Measurements from ENCODE around the gene PRPF18. TPM values are rescaled to one million over a fixed set of nuclear protein-coding genes. Genes with fewer than 3 reads are reported as not detected.

Gene PRPF18
- total RNA-seq, 1 donor from 2014 or later, result 21.0 TPM

- Histone ChIP-seq H3K4me1 (ENCODE audit: insufficient read depth, low read length) (peaks cover 3% of the 10 kb centered on the region), H3K27ac (ENCODE audit: low read depth, low read length) (no peak overlapping the region), H3K27me3 (ENCODE audit: insufficient read depth, low read length) (no peaks in the 10 kb centered on the region), H3K9me3 (ENCODE audit: insufficient read depth, low read depth, low read length) (no peaks in the 10 kb centered on the region), H2AFZ (ENCODE audit: low read depth, low read length) (no peak overlapping the region), H3K4me2 (ENCODE audit: low read length) (no peak overlapping the region), H3K79me2 (ENCODE audit: insufficient read depth, low read length) (peaks cover 25% of the 10 kb centered on the region), H3K4me3 (ENCODE audit: insufficient read depth, low read depth, low read length) (no peak overlapping the region), H3K9ac (ENCODE audit: low read length) (no peak overlapping the region), H3K36me3 (ENCODE audit: insufficient read depth, low read length) (peaks cover 80% of the 10 kb centered on the region), H4K20me1 (ENCODE audit: insufficient read depth, low read length) (peaks cover 46% of the 10 kb centered on the region)
- Mint-ChIP-seq H3K27me3 (ENCODE audit: low read depth, unreplicated experiment) (no peaks in the 10 kb centered on the region), H3K4me1 (ENCODE audit: low read depth, unreplicated experiment) (peaks cover 1% of the 10 kb centered on the region), H3K27ac (ENCODE audit: unreplicated experiment) (no peak overlapping the region), H3K4me3 (ENCODE audit: unreplicated experiment) (no peak overlapping the region), H3K9me3 (ENCODE audit: unreplicated experiment) (peaks cover 6% of the 10 kb centered on the region), H3K36me3 (ENCODE audit: low read depth, unreplicated experiment) (peaks cover 50% of the 10 kb centered on the region)
- FAIRE-seq (no peak), DNase-seq (ENCODE audit: low read depth) (no peak)
- TF ChIP-seq EZH2 (IDR thresholded peaks at IDR 0.05; ENCODE audit: insufficient read depth, low read length), result no peak
- TF ChIP-seq, protein P1, sequence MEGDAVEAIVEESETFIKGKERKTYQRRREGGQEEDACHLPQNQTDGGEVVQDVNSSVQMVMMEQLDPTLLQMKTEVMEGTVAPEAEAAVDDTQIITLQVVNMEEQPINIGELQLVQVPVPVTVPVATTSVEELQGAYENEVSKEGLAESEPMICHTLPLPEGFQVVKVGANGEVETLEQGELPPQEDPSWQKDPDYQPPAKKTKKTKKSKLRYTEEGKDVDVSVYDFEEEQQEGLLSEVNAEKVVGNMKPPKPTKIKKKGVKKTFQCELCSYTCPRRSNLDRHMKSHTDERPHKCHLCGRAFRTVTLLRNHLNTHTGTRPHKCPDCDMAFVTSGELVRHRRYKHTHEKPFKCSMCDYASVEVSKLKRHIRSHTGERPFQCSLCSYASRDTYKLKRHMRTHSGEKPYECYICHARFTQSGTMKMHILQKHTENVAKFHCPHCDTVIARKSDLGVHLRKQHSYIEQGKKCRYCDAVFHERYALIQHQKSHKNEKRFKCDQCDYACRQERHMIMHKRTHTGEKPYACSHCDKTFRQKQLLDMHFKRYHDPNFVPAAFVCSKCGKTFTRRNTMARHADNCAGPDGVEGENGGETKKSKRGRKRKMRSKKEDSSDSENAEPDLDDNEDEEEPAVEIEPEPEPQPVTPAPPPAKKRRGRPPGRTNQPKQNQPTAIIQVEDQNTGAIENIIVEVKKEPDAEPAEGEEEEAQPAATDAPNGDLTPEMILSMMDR (IDR thresholded peaks at IDR 0.05; ENCODE audit: insufficient read depth, low read depth, low read length), result no peak
Observed at GRCh38 chr10:13668126-13668525, 81.4 kb downstream of the PRPF18 start.

GRCh38 chr10:13669182-13669855 lies 82.6 kb downstream of the PRPF18 start:
- H3K27ac ChIP-seq (ENCODE audit: low read depth, low read length), result no peak overlapping the region
- no peak overlapping the region for H3K4me3 ChIP-seq (ENCODE audit: insufficient read depth, low read depth, low read length)
- peaks cover 46% of the 10 kb centered on the region for H4K20me1 ChIP-seq (ENCODE audit: insufficient read depth, low read length)
- no peak overlapping the region for H3K4me3 Mint-ChIP-seq (ENCODE audit: unreplicated experiment)
- H3K9me3 Mint-ChIP-seq (ENCODE audit: unreplicated experiment), result peaks cover 6% of the 10 kb centered on the region
- no peak for DNase-seq (ENCODE audit: low read depth)
- peaks cover 1% of the 10 kb centered on the region for H3K4me1 Mint-ChIP-seq (ENCODE audit: low read depth, unreplicated experiment)
- no peak overlapping the region for H3K4me2 ChIP-seq (ENCODE audit: low read length)
- H3K4me1 ChIP-seq (ENCODE audit: insufficient read depth, low read length), result no peaks in the 10 kb centered on the region
- no peak for FAIRE-seq
- peaks cover 36% of the 10 kb centered on the region for H3K79me2 ChIP-seq (ENCODE audit: insufficient read depth, low read length)
- H3K36me3 ChIP-seq (ENCODE audit: insufficient read depth, low read length), result peaks cover 77% of the 10 kb centered on the region
- no peak for TF ChIP-seq EZH2 (IDR thresholded peaks at IDR 0.05; ENCODE audit: insufficient read depth, low read length)
- TF ChIP-seq, protein P1 (IDR thresholded peaks at IDR 0.05; ENCODE audit: insufficient read depth, low read depth, low read length), result no peak
- no peak overlapping the region for H2AFZ ChIP-seq (ENCODE audit: low read depth, low read length)
- H3K27me3 ChIP-seq (ENCODE audit: insufficient read depth, low read length), result no peaks in the 10 kb centered on the region
- peaks cover 50% of the 10 kb centered on the region for H3K36me3 Mint-ChIP-seq (ENCODE audit: low read depth, unreplicated experiment)
- H3K9me3 ChIP-seq (ENCODE audit: insufficient read depth, low read depth, low read length), result no peaks in the 10 kb centered on the region
- H3K27ac Mint-ChIP-seq (ENCODE audit: unreplicated experiment), result no peak overlapping the region
- no peak overlapping the region for H3K9ac ChIP-seq (ENCODE audit: low read length)
- no peaks in the 10 kb centered on the region for H3K27me3 Mint-ChIP-seq (ENCODE audit: low read depth, unreplicated experiment)

DNA sequence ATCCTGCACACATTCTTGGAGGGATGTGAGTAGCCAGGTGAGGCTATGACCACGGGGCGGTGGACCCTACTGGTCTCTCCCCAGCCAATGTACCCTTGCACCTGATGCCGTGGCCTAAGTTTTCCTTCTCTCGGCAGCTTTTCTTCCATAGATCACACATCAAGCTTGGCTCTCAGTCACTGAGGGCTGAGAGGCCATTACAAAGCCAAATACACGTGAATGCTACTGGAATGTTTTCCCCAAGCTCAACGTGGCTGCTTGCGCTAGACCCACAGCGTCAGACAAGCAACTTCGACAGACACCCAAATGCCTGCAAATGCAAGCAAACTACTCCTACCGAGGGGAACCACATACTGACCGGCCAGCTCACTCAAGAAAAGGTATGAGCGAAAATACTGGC lies 83.1 kb downstream of the PRPF18 start:
- Mint-ChIP-seq H3K27me3 (ENCODE audit: low read depth, unreplicated experiment) (no peaks in the 10 kb centered on the region), H3K4me3 (ENCODE audit: unreplicated experiment) (no peak overlapping the region), H3K27ac (ENCODE audit: unreplicated experiment) (no peak overlapping the region), H3K9me3 (ENCODE audit: unreplicated experiment) (peaks cover 6% of the 10 kb centered on the region), H3K4me1 (ENCODE audit: low read depth, unreplicated experiment) (peaks cover 1% of the 10 kb centered on the region), H3K36me3 (ENCODE audit: low read depth, unreplicated experiment) (peaks cover 53% of the 10 kb centered on the region)
- no peak overlapping the region for H3K4me2 ChIP-seq (ENCODE audit: low read length)
- no peak overlapping the region for H2AFZ ChIP-seq (ENCODE audit: low read depth, low read length)
- peaks cover 77% of the 10 kb centered on the region for H3K36me3 ChIP-seq (ENCODE audit: insufficient read depth, low read length)
- H3K4me1 ChIP-seq (ENCODE audit: insufficient read depth, low read length), result no peaks in the 10 kb centered on the region
- no peaks in the 10 kb centered on the region for H3K9me3 ChIP-seq (ENCODE audit: insufficient read depth, low read depth, low read length)
- TF ChIP-seq, protein P1 (IDR thresholded peaks at IDR 0.05; ENCODE audit: insufficient read depth, low read depth, low read length), result no peak
- TF ChIP-seq EZH2 (IDR thresholded peaks at IDR 0.05; ENCODE audit: insufficient read depth, low read length), result no peak
- peaks cover 41% of the 10 kb centered on the region for H3K79me2 ChIP-seq (ENCODE audit: insufficient read depth, low read length)
- H3K9ac ChIP-seq (ENCODE audit: low read length), result no peak overlapping the region
- no peak overlapping the region for H3K27ac ChIP-seq (ENCODE audit: low read depth, low read length)
- DNase-seq (ENCODE audit: low read depth) (no peak), FAIRE-seq (no peak)
- H3K4me3 ChIP-seq (ENCODE audit: insufficient read depth, low read depth, low read length), result no peak overlapping the region
- H4K20me1 ChIP-seq (ENCODE audit: insufficient read depth, low read length), result peaks cover 50% of the 10 kb centered on the region
- H3K27me3 ChIP-seq (ENCODE audit: insufficient read depth, low read length), result no peaks in the 10 kb centered on the region

Measured in astrocyte (in vitro differentiated cells and primary cell).